Esophagus muscularis mucosa (tissue), 4 donors: ENCODE measurements around the gene CMTR2. TPM values are rescaled to one million over a fixed set of nuclear protein-coding genes. Genes with fewer than 3 reads are reported as not detected.

Source experiments
- DNase-seq: peaks from one replicate; pipeline ENCODE4 v3.0.0-alpha.2; 2017; ENCODE audit errors: extremely low spot score
- H3K27ac ChIP-seq, 4 donors: fragments of 200-600 bp; sonication (generic); replicated peaks in 1 of 4; 1 replicate in 3 of 4; 2 replicates in 1 of 4; pipeline ENCODE4 v1.5.1; 2016 to 2019; ENCODE audit warnings: mild to moderate bottlenecking in 1 of 4
- H3K27me3 ChIP-seq, 4 donors: fragments of 200-600 bp; sonication (generic); one replicate each; pipeline versions ENCODE4 v1.5.1 to v1.6.0; 2016 to 2019
- H3K36me3 ChIP-seq, 4 donors: fragments of 200-600 bp; sonication (generic); one replicate each; pipeline ENCODE4 v1.5.1; 2016 to 2019
- H3K4me1 ChIP-seq, 4 donors: fragments of 200-600 bp; sonication (generic); one replicate each; pipeline ENCODE4 v1.5.1; 2016 to 2019
- H3K4me3 ChIP-seq, 4 donors: fragments of 200-600 bp; sonication (generic); 1 replicate in 2 of 4; 2 replicates in 2 of 4; pipeline ENCODE4 v1.5.1; 2016 to 2019; ENCODE audit warnings: mild to moderate bottlenecking in 4 of 4, moderate library complexity in 1 of 4
- H3K9me3 ChIP-seq, 4 donors: fragments of 200-600 bp; sonication (generic); 1 replicate in 3 of 4; 2 replicates in 1 of 4; pipeline ENCODE4 v1.5.1; 2016 to 2019
- CTCF ChIP-seq, 3 experiments: fragments of 200-600 bp in 2 of 3; fragments of 450-650 bp in 1 of 3; sonication (generic) in 2 of 3; IDR thresholded peaks; one replicate each; pipeline ENCODE4 v1.5.1; 2017 to 2019; ENCODE audit warnings: antibody characterized with exemption in 3 of 3, mild to moderate bottlenecking in 2 of 3, moderate library complexity in 1 of 3
- EP300 ChIP-seq: sonication (generic); formaldehyde crosslinking; IDR thresholded peaks from one replicate; pipeline ENCODE4 v1.6.1; 2017; ENCODE audit warnings: antibody characterized with exemption
- POLR2A ChIP-seq: fragments of 450-650 bp; IDR thresholded peaks from one replicate; pipeline ENCODE4 v1.6.1; 2017; ENCODE audit warnings: antibody characterized with exemption, moderate library complexity, mild to moderate bottlenecking, low read depth
- POLR2AphosphoS5 ChIP-seq, 2 donors: sonication (generic); formaldehyde crosslinking; IDR thresholded peaks; one replicate each; pipeline ENCODE4 v1.6.1; 2017; ENCODE audit warnings: antibody characterized with exemption in 2 of 2
- WGBS: methylation state at CpG from one replicate; pipeline ENCODE4 v1.1.5; 2018; 5-methylcytosine and 5-hydroxymethylcytosine counted together
- intact Hi-C: fragments of 100-400 bp; cut with DNase I; formaldehyde crosslinking; loops from one replicate; pipeline ENCODE4 v1.15.1; 2023
- total RNA-seq, 4 donors: library from RNA; depleted of rRNA; stranded (reverse); fragments of >200 nt; gene quantifications; one replicate each; pipeline versions ENCODE4 v1.1.0 to v1.2.1, GENCODE V29; 2016

CMTR2 gene
- total RNA-seq, 4 donors from 2014 or later, result 12.2 to 19.0 (median 15.8) TPM

- TF ChIP-seq POLR2AphosphoS5 (IDR thresholded peaks at IDR 0.05) (no peak), POLR2A (no peak), CTCF (IDR thresholded peaks at IDR 0.05) (no peak), EP300 (no peak)
- no peaks in the 10 kb centered on the region for H3K27me3 ChIP-seq
- H3K36me3 ChIP-seq, result peaks cover 0 to 42% (median 26%) of the 10 kb centered on the region in 4 donors
- peaks cover under 1 to 17% (median 7%) of the 10 kb centered on the region in 4 donors for H3K4me1 ChIP-seq
- WGBS, result 90% methylated on average over 3 of the region's 3 CpGs
- H3K9me3 ChIP-seq, result no peaks in the 10 kb centered on the region
- H3K4me3 ChIP-seq, result no peak overlapping the region
- DNase-seq, result no peak
- intact Hi-C loops, result no loop called here
- H3K27ac ChIP-seq, result no peak overlapping the region
These were observed 6.3 kb downstream of the CMTR2 start for GRCh38 chr16:71282943-71283342.

GRCh38 chr16:71276589-71277334 is 12.4 kb downstream of the CMTR2 start:
- no peaks in the 10 kb centered on the region for H3K4me1 ChIP-seq
- 100% methylated on average over 4 of the region's 4 CpGs for WGBS
- intact Hi-C loops, result no loop called here
- H3K4me3 ChIP-seq, result no peak overlapping the region
- no peak for DNase-seq
- TF ChIP-seq CTCF (IDR thresholded peaks at IDR 0.05), result no peak
- no peak for TF ChIP-seq POLR2AphosphoS5 (IDR thresholded peaks at IDR 0.05)
- no peak for TF ChIP-seq EP300
- TF ChIP-seq POLR2A, result no peak
- H3K36me3 ChIP-seq, result no peaks in the 10 kb centered on the region
- peaks cover 0 to 7% (median 3%) of the 10 kb centered on the region in 4 donors for H3K9me3 ChIP-seq
- H3K27ac ChIP-seq, result no peak overlapping the region
- H3K27me3 ChIP-seq, result no peaks in the 10 kb centered on the region

GRCh38 chr16:71273384-71273783 is 15.8 kb downstream of the CMTR2 start:
- DNase-seq, result no peak
- Histone ChIP-seq H3K36me3 (no peaks in the 10 kb centered on the region), H3K9me3 (peaks cover 0 to 7% (median 3%) of the 10 kb centered on the region in 4 donors), H3K4me1 (no peaks in the 10 kb centered on the region), H3K27ac (no peak overlapping the region), H3K4me3 (no peak overlapping the region), H3K27me3 (no peaks in the 10 kb centered on the region)
- TF ChIP-seq POLR2A (no peak), POLR2AphosphoS5 (IDR thresholded peaks at IDR 0.05) (no peak), EP300 (no peak), CTCF (IDR thresholded peaks at IDR 0.05) (no peak)
- intact Hi-C loops, result no loop called here
- 95% methylated on average over 1 of the region's 1 CpG for WGBS

- no peak for TF ChIP-seq POLR2AphosphoS5 (IDR thresholded peaks at IDR 0.05)
- TF ChIP-seq EP300, result no peak
- TF ChIP-seq CTCF (IDR thresholded peaks at IDR 0.05), result no peak
- TF ChIP-seq POLR2A, result no peak
- intact Hi-C loops, result no loop called here
- H3K27me3 ChIP-seq, result no peaks in the 10 kb centered on the region
- no peaks in the 10 kb centered on the region for H3K9me3 ChIP-seq
- H3K4me1 ChIP-seq, result no peaks in the 10 kb centered on the region
- no peak for DNase-seq
- H3K36me3 ChIP-seq, result no peaks in the 10 kb centered on the region
- no peak overlapping the region for H3K4me3 ChIP-seq
- H3K27ac ChIP-seq, result no peak overlapping the region
- 59% methylated on average over 3 of the region's 3 CpGs for WGBS
These were observed 24.9 kb downstream of the CMTR2 start for GRCh38 chr16:71264299-71264698.

- H3K4me3 ChIP-seq, result no peak overlapping the region
- no peak overlapping the region for H3K27ac ChIP-seq
- H3K27me3 ChIP-seq, result no peaks in the 10 kb centered on the region
- intact Hi-C loops, result no loop called here
- DNase-seq, result no peak
- H3K9me3 ChIP-seq, result no peaks in the 10 kb centered on the region
- no peak for TF ChIP-seq POLR2A
- TF ChIP-seq CTCF (IDR thresholded peaks at IDR 0.05), result no peak
- WGBS, result 93% methylated on average over 3 of the region's 3 CpGs
- no peaks in the 10 kb centered on the region for H3K36me3 ChIP-seq
- H3K4me1 ChIP-seq, result no peaks in the 10 kb centered on the region
These were observed 25.6 kb downstream of the CMTR2 start for GRCh38 chr16:71263582-71263981.
